Cardiac fibroblast (primary cell): ENCODE data around the gene SLC22A4.

Experiments used
- DNase-seq, 2 donors: peaks; one replicate each; pipeline versions ENCODE4 v3.0.0 to v3.0.0-alpha.2; 2010; ENCODE audit warnings: low read depth in 2 of 2
- H3K4me3 ChIP-seq, 2 donors: replicated peaks in 1 of 2; 1 replicate in 1 of 2; 2 replicates in 1 of 2; pipeline ENCODE4 v1.5.1; 2011; ENCODE audit warnings: low read depth in 2 of 2, low read length in 2 of 2, mild to moderate bottlenecking in 2 of 2, moderate library complexity in 1 of 2
- TF ChIP-seq, protein P1 (sequence below): IDR thresholded peaks from one replicate; pipeline ENCODE4 v1.5.1; 2011; ENCODE audit warnings: low read depth, mild to moderate bottlenecking, low read length, inconsistent platforms

The SLC22A4 gene

DNA sequence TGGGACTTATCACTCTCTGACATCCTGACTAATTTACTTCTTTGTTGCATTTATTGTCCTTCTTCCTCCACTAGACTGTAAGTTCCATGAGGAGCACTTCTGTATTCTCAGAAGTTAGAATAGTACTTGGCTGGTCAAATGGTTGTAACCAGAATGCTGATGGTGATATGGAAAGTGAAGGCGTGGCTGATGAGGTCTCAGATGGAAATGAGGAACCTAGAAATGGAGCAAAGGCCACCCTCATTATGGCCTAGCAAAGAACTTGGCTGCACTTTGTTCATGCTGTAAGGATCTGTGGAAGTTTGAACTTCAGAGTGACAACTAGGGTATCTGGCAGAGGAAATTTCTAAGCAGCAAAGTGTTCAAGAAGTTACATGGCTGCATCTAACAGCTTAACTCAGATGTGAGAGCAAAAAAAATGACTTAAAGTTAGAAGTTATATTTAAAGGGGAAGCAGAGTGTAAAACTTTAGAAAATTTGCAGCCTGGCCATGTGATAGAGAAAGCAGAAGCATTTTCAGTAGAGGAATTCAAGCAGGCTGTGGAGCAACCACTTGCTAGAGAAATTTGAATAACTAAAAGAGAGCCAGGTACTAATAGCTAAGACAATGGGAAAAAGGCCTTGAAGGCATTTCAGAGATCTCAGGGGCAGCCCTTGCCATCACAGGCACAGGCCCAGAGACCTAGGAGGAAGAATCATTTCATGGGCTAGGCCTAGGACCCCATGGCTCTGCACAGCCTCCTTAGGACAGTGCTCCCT, 60.4 kb downstream of the SLC22A4 start:
- H3K4me3 ChIP-seq = no peak overlapping the region
- TF ChIP-seq, protein P1, sequence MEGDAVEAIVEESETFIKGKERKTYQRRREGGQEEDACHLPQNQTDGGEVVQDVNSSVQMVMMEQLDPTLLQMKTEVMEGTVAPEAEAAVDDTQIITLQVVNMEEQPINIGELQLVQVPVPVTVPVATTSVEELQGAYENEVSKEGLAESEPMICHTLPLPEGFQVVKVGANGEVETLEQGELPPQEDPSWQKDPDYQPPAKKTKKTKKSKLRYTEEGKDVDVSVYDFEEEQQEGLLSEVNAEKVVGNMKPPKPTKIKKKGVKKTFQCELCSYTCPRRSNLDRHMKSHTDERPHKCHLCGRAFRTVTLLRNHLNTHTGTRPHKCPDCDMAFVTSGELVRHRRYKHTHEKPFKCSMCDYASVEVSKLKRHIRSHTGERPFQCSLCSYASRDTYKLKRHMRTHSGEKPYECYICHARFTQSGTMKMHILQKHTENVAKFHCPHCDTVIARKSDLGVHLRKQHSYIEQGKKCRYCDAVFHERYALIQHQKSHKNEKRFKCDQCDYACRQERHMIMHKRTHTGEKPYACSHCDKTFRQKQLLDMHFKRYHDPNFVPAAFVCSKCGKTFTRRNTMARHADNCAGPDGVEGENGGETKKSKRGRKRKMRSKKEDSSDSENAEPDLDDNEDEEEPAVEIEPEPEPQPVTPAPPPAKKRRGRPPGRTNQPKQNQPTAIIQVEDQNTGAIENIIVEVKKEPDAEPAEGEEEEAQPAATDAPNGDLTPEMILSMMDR = no peak
- DNase-seq = no peak

DNA sequence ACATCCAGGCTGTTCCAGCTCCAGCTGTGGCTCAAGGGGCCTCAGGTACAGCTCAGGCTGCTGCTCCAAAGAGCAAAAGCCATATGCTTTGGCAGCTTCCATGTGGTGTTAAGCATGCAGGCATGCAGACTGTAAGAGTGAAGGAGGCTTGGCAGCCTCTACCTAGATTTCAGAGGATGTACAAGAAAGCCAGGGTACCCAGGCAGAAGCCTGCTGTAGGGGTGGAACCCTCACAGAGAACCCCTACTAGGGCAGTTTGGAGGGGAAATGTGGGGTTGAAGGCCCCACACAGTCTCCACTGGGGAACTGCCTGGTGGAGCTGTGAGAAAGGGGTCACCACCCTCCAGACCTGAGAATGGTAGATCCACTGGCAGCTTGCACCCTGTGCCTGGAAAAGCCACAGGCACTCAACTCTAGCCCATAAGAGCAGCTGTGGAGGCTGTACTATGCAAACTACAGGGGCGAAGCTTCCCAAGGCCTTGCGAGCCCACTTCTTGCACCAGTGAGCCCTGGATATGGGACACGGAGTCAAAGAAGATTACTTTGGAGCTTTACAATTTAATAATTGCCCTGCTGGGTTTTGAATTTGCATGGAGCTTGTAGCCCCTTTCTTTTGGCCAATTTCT, 61.1 kb downstream of the SLC22A4 start:
- H3K4me3 ChIP-seq = no peak overlapping the region
- TF ChIP-seq, protein P1 = no peak
- DNase-seq = no peak

DNA sequence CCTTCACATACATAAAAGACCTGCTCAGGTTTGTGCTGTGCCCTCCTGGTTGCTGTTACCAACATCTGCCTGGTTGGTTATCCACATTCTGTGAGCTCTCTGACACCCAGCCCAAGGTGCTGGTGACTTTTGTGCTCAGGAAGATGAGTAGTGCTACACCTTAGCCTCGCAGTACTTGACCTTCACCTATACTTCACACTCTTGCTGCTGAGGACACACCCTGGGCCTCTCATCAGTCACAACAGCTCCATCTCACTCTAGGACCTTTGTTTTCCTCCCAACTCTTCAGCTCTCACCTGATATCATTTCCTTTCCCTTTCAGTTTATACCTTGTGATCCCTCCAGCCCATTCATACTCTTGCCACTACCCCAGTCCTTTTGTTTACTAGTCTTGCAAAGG, 64.6 kb downstream of the SLC22A4 start:
- TF ChIP-seq, protein P1 = no peak
- no peak for DNase-seq
- no peak overlapping the region for H3K4me3 ChIP-seq

DNA sequence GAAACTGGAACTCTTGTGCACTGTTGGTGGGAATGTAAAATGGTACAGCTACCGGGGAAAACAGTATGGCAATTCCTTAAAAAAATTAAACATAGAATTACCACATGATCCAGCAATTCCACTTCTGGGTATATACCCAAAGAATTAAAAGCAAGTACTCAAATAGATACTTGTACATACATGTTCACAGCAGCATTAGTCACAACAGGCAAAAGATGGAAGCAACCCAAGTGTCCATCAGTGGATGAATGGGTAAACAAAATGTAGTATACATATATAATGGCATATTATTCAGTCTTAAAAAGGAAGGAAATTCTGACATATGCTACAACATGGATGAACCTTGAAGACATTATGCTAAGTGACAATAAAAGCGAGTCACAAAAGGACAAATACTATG, 67.9 kb downstream of the SLC22A4 start:
- H3K4me3 ChIP-seq = no peak overlapping the region
- no peak for DNase-seq
- TF ChIP-seq, protein P1 = no peak

DNA sequence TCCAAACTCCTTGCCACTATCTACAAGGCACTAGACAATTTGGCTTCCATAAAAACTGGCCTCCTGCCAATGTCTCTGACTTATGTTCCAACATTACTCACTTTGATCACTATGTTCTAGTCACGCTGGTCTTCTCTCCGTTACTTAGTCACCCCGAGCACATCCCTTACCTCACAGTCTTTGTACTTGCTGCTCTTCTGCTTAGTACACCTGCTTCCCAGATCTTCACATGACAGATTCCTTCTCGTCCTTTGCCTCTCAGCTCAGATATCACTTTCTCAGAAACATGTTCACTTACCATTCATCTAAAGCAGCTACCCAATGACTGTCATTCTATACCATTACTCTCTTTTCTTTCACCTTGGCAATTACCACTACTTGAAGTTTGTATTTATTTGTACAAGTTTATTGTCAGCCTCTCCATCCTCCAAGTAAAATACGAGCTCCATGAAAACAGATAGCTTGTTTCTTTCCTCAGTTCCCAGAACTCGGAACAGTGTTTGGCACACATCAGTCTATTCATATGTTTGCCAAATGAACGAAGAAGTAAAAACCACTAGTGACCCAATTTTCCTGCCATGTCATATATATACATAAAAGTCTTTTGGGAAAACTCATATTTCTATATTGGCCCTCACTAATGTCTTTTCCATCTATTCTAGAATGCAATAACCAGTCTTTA, 69.4 kb downstream of the SLC22A4 start:
- DNase-seq = peak; percentile 90 to 98
- H3K4me3 ChIP-seq = no peak overlapping the region
- TF ChIP-seq, protein P1 = no peak

DNA sequence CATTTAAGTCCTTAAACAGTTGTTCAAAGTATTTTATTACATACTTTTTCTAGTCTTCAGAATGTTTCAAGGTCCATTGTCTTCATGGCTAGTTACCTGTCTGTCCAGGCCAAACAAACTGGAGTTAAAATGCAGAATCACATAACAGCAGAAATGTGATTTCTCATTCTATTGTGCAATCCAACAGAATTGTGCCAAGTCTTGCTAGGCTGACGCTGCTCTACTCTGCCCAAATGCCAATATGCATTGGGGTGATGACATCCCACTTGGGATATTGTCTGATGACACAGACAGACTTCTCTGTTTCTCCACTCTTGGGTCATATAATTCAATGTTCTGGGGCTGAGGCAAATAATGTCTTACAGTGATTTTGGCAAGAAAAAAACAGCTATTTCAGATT, 70.1 kb downstream of the SLC22A4 start:
- H3K4me3 ChIP-seq = no peak overlapping the region
- DNase-seq = peak; percentile 93 to 95
- TF ChIP-seq, protein P1 = no peak
